ENCODE measurements around the gene GALNTL6.
"Not testable (repeated sequence)": the region's sequence is repeated elsewhere in the genome, so short reads cannot be mapped to it uniquely, and the experiment has no call there.

The GALNTL6 gene

GRCh38 chr4:172962564-172963353 lies 1149.6 kb downstream of the GALNTL6 start:
- DNase-seq: peak; percentile 95

GRCh38 chr4:172963498-172964294 lies 1150.5 kb downstream of the GALNTL6 start:
- no peak for DNase-seq

GRCh38 chr4:172970189-172970588 lies 1157.0 kb downstream of the GALNTL6 start:
- not testable (repeated sequence) for DNase-seq

- DNase-seq: no peak
Observed at GRCh38 chr4:172974586-172974985, 1161.4 kb downstream of the GALNTL6 start.

GRCh38 chr4:172975651-172976229 lies 1162.5 kb downstream of the GALNTL6 start:
- DNase-seq: no peak

GRCh38 chr4:172977491-172978041 lies 1164.4 kb downstream of the GALNTL6 start:
- DNase-seq: not testable (repeated sequence)

GRCh38 chr4:172978848-172979247 lies 1165.6 kb downstream of the GALNTL6 start:
- DNase-seq: peak; percentile 40

GRCh38 chr4:172979332-172979731 lies 1166.1 kb downstream of the GALNTL6 start:
- DNase-seq: no peak

GRCh38 chr4:172980219-172980618 lies 1167.0 kb downstream of the GALNTL6 start:
- DNase-seq: no peak

GRCh38 chr4:172982151-172982590 lies 1169.0 kb downstream of the GALNTL6 start:
- DNase-seq: peak; percentile 44

GRCh38 chr4:172983014-172983413 lies 1169.8 kb downstream of the GALNTL6 start:
- no peak for DNase-seq

- DNase-seq: no peak
Observed at GRCh38 chr4:172983631-172984030, 1170.4 kb downstream of the GALNTL6 start.

- DNase-seq: no peak
Observed at GRCh38 chr4:172985552-172985951, 1172.3 kb downstream of the GALNTL6 start.

- DNase-seq: no peak
Observed at GRCh38 chr4:172986114-172986513, 1172.9 kb downstream of the GALNTL6 start.

- peak; percentile 28 for DNase-seq
Observed at GRCh38 chr4:172989984-172990820, 1177.0 kb downstream of the GALNTL6 start.

GRCh38 chr4:172992648-172993378 lies 1179.6 kb downstream of the GALNTL6 start:
- DNase-seq: no peak

- DNase-seq: no peak
Observed at GRCh38 chr4:172995161-172995560, 1182.0 kb downstream of the GALNTL6 start.

GRCh38 chr4:172995704-172996103 lies 1182.5 kb downstream of the GALNTL6 start:
- DNase-seq: no peak

- no peak for DNase-seq
Observed at GRCh38 chr4:172996571-172997216, 1183.5 kb downstream of the GALNTL6 start.

- DNase-seq: no peak
Observed at GRCh38 chr4:172997217-172997609, 1184.0 kb downstream of the GALNTL6 start.

GRCh38 chr4:172997856-172998255 lies 1184.7 kb downstream of the GALNTL6 start:
- DNase-seq: no peak
